ENCODE measurements around the gene ABCB8. TPM values are rescaled to one million over a fixed set of nuclear protein-coding genes. Genes with fewer than 3 reads are reported as not detected.
A peak's percentile ranks its signal among the peaks of the same experiment; 100 is the strongest.

ABCB8 gene
- total RNA-seq, 1 donor from 2014 or later: 56.9 TPM

- peaks cover 20% of the 10 kb centered on the region for H3K36me3 Mint-ChIP-seq (ENCODE audit: low read depth)
- peak within 1 kb of the TSS; percentile 95 for H3K4me3 Mint-ChIP-seq
- peaks cover 42% of the 10 kb centered on the region for H3K4me1 Mint-ChIP-seq (ENCODE audit: low read depth)
- intact Hi-C loops (cut with micrococcal nuclease): loop anchor here (1.0 to 10.0 kb wide), 8 partner anchors 22 to 1456 kb away; partner anchors contain the start of genes ABCB8, ACTR3C, LRRC61 and NUB1
- H3K27me3 Mint-ChIP-seq (ENCODE audit: insufficient read depth): peaks cover 10% of the 10 kb centered on the region
- peak; percentile 88 for DNase-seq (ENCODE audit: low spot score)
- H3K9me3 Mint-ChIP-seq: no peaks in the 10 kb centered on the region
- H3K27ac Mint-ChIP-seq: peak within 1 kb of the TSS; percentile 88
These were observed 52.4 kb downstream of the ABCB8 start, which contains the start of gene FASTK for GRCh38 chr7:151080522-151081169. Gene FASTK (minus strand): TSS chr7:151080809. CDS start chr7:151080766, 43 bp downstream.

- intact Hi-C loops (cut with micrococcal nuclease): loop anchor here (2.0 to 10.0 kb wide), 5 partner anchors 63 to 1457 kb away; partner anchors contain the start of genes ACTR3C, LRRC61 and NUB1
- DNase-seq (ENCODE audit: low spot score): no peak
- Mint-ChIP-seq H3K4me1 (ENCODE audit: low read depth) (peaks cover 45% of the 10 kb centered on the region), H3K36me3 (ENCODE audit: low read depth) (peaks cover 13% of the 10 kb centered on the region), H3K27ac (no peak overlapping the region), H3K27me3 (ENCODE audit: insufficient read depth) (peaks cover 12% of the 10 kb centered on the region), H3K4me3 (peak overlapping the region; percentile 95), H3K9me3 (no peaks in the 10 kb centered on the region)
These were observed 53.2 kb downstream of the ABCB8 start for GRCh38 chr7:151081170-151082101.

DNA sequence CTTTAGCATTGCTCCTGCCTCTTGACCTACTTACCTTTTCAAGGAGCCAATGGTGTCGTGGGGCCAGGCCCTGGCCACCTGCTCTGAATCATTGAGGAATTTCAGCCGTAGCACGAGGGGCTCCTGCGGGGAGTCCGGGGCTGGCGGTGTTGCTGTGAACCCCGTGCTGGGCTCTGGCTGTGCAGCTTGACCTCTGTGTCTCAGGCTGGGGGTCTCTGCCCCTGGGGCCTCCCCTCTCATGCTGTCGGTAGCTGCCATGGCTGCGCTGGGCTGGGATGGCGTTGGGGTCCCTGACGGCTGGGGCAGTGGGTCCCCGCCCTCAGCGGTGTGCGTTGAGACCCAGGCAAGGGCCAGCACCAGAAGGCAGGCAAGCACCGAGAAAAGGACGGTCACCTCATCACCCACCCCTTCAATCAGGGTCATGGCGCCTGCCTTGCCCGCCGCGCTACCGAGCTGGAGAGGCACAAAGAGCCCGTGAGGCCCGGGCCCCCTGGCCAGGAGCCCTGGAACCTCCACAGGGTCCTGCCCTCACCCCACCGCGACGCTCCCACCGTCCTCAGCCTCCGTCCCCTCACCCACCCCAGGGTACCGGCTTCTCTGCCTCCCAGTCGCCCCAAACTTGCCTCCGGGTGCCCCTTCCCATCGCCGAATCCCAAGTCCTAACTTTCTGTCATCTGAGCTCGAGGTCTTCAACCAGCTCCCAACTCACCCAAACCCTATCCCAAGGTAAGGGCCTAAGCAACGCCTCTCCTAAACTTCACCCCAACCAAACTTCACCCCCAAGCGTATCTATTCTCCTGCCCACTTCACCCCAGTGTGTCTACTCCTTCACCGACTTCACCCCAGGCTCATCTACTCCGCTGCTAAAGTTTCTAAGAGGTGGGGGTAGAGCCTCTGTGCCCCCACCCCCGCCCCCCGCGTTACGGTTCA is 54.2 kb downstream of the ABCB8 start:
- Mint-ChIP-seq H3K27me3 (ENCODE audit: insufficient read depth) (peaks cover 12% of the 10 kb centered on the region), H3K4me1 (ENCODE audit: low read depth) (peaks cover 45% of the 10 kb centered on the region), H3K9me3 (no peaks in the 10 kb centered on the region), H3K4me3 (peak overlapping the region; percentile 95), H3K36me3 (ENCODE audit: low read depth) (peaks cover 13% of the 10 kb centered on the region), H3K27ac (peak overlapping the region; percentile 86)
- intact Hi-C loops (cut with micrococcal nuclease): loop anchor here (1.0 to 10.0 kb wide), 7 partner anchors 105 to 1458 kb away; partner anchors contain the start of genes ABCF2, ACTR3C, CHPF2 and LRRC61
- DNase-seq (ENCODE audit: low spot score): no peak

GRCh38 chr7:151083071-151083823 is 55.0 kb downstream of the ABCB8 start, which contains the start of gene TMUB1:
Gene TMUB1 (minus strand): TSS chr7:151083493. CDS start chr7:151082563, 930 bp downstream.
- Mint-ChIP-seq H3K36me3 (ENCODE audit: low read depth) (peaks cover 11% of the 10 kb centered on the region), H3K4me1 (ENCODE audit: low read depth) (peaks cover 40% of the 10 kb centered on the region), H3K27ac (peak within 1 kb of the TSS; percentile 86), H3K27me3 (ENCODE audit: insufficient read depth) (peaks cover 15% of the 10 kb centered on the region), H3K4me3 (peak within 1 kb of the TSS; percentile 95), H3K9me3 (no peaks in the 10 kb centered on the region)
- intact Hi-C loops (cut with micrococcal nuclease): loop anchor here (1.0 to 10.0 kb wide), 7 partner anchors 106 to 1458 kb away; partner anchors contain the start of genes ABCF2, ACTR3C, CHPF2 and LRRC61
- peak; percentile 82 for DNase-seq (ENCODE audit: low spot score)

GRCh38 chr7:151083824-151084160 is 55.5 kb downstream of the ABCB8 start:
- Mint-ChIP-seq H3K4me3 (peak overlapping the region; percentile 78), H3K9me3 (no peaks in the 10 kb centered on the region), H3K36me3 (ENCODE audit: low read depth) (peaks cover 10% of the 10 kb centered on the region), H3K27ac (peak overlapping the region; percentile 55), H3K4me1 (ENCODE audit: low read depth) (peaks cover 38% of the 10 kb centered on the region), H3K27me3 (ENCODE audit: insufficient read depth) (peaks cover 17% of the 10 kb centered on the region)
- no peak for DNase-seq (ENCODE audit: low spot score)
- intact Hi-C loops (cut with micrococcal nuclease): loop anchor here (1.0 to 10.0 kb wide), 7 partner anchors 106 to 1459 kb away; partner anchors contain the start of genes ABCF2, ACTR3C, CHPF2 and LRRC61

DNA sequence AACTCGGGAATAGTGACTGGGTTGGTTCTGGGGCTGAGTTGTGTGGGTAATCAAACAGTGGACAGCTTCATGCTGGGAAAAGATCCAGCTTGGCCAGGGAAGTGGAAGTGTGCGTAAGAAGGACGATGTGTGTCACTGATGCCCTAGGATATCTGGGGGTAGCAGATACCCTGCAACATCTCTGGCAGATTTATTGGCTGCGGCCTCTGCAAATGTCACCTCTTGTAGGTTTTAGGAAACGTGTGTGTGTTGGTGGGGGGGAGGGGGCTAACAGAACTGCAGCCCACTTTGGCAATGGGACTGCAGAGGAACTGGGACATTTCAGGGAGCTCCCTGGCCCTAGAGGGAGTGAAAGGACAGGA is 57.1 kb downstream of the ABCB8 start:
- no peak for DNase-seq (ENCODE audit: low spot score)
- Mint-ChIP-seq H3K36me3 (ENCODE audit: low read depth) (peaks cover 8% of the 10 kb centered on the region), H3K27me3 (ENCODE audit: insufficient read depth) (peaks cover 20% of the 10 kb centered on the region), H3K4me1 (ENCODE audit: low read depth) (peaks cover 39% of the 10 kb centered on the region), H3K9me3 (no peaks in the 10 kb centered on the region), H3K27ac (peak overlapping the region; percentile 81), H3K4me3 (peak overlapping the region; percentile 87)
- intact Hi-C loops (cut with micrococcal nuclease): loop anchor here (10.0 kb wide), 2 partner anchors 1371 to 1461 kb away; a partner anchor contains a TSS

- H3K27me3 Mint-ChIP-seq (ENCODE audit: insufficient read depth): peaks cover 20% of the 10 kb centered on the region
- intact Hi-C loops (cut with micrococcal nuclease): loop anchor here (10.0 kb wide), 2 partner anchors 1371 to 1461 kb away; a partner anchor contains a TSS
- H3K4me1 Mint-ChIP-seq (ENCODE audit: low read depth): peaks cover 39% of the 10 kb centered on the region
- H3K36me3 Mint-ChIP-seq (ENCODE audit: low read depth): peaks cover 8% of the 10 kb centered on the region
- H3K27ac Mint-ChIP-seq: peak within 1 kb of the TSS; percentile 84
- no peaks in the 10 kb centered on the region for H3K9me3 Mint-ChIP-seq
- H3K4me3 Mint-ChIP-seq: peak within 1 kb of the TSS; percentile 88
- DNase-seq (ENCODE audit: low spot score): peak; percentile 47
These were observed 57.7 kb downstream of the ABCB8 start, which contains the start of gene AGAP3 for GRCh38 chr7:151085691-151086620. Gene AGAP3 (plus strand): TSS chr7:151086475. CDS start chr7:151086742, 267 bp downstream.

DNA sequence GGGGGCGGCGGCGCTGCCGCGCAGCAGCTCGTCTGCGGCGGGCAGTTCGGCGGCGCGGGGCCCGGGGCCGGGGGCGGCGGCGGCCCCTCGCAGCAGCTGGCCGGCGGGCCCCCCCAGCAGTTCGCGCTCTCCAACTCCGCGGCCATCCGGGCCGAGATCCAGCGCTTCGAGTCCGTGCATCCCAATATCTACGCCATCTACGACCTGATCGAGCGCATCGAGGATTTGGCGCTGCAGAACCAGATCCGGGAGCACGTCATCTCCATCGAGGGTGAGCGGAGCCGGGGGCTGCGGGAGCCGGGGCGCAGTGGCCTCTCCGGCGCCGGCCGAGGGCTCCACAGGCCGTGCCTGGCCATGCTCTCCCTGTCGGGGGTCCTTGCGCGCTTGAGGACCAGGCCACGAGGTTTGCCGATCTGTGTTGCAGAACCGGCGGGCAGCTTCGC is 58.6 kb downstream of the ABCB8 start:
- intact Hi-C loops (cut with micrococcal nuclease): loop anchor here (1.0 to 10.0 kb wide), 4 partner anchors 24 to 1462 kb away; partner anchors contain the start of gene ABCF2
- Mint-ChIP-seq H3K36me3 (ENCODE audit: low read depth) (peaks cover 8% of the 10 kb centered on the region), H3K4me1 (ENCODE audit: low read depth) (peaks cover 46% of the 10 kb centered on the region), H3K27me3 (ENCODE audit: insufficient read depth) (peaks cover 20% of the 10 kb centered on the region), H3K27ac (peak overlapping the region; percentile 74), H3K4me3 (peak overlapping the region; percentile 88), H3K9me3 (no peaks in the 10 kb centered on the region)
- DNase-seq (ENCODE audit: low spot score): no peak

- H3K36me3 Mint-ChIP-seq (ENCODE audit: low read depth): peaks cover 8% of the 10 kb centered on the region
- H3K27me3 Mint-ChIP-seq (ENCODE audit: insufficient read depth): peaks cover 20% of the 10 kb centered on the region
- intact Hi-C loops (cut with micrococcal nuclease): loop anchor here (1.0 to 10.0 kb wide), 4 partner anchors 24 to 1463 kb away; partner anchors contain the start of gene ABCF2
- no peaks in the 10 kb centered on the region for H3K9me3 Mint-ChIP-seq
- H3K4me3 Mint-ChIP-seq: peak overlapping the region; percentile 88
- no peak for DNase-seq (ENCODE audit: low spot score)
- peaks cover 41% of the 10 kb centered on the region for H3K4me1 Mint-ChIP-seq (ENCODE audit: low read depth)
- H3K27ac Mint-ChIP-seq: peak overlapping the region; percentile 84
These were observed 59.2 kb downstream of the ABCB8 start for GRCh38 chr7:151087245-151088018.
